ENCODE results near the gene DUSP11. TPM values are rescaled to one million over a fixed set of nuclear protein-coding genes. Genes with fewer than 3 reads are reported as not detected.

DUSP11 gene
- total and polyA plus RNA-seq, 2 of the 13 experiments (the other 11 are each of a cell fraction or from before 2014, with no cell fraction given) = 30.5 to 36.2 TPM

DNA sequence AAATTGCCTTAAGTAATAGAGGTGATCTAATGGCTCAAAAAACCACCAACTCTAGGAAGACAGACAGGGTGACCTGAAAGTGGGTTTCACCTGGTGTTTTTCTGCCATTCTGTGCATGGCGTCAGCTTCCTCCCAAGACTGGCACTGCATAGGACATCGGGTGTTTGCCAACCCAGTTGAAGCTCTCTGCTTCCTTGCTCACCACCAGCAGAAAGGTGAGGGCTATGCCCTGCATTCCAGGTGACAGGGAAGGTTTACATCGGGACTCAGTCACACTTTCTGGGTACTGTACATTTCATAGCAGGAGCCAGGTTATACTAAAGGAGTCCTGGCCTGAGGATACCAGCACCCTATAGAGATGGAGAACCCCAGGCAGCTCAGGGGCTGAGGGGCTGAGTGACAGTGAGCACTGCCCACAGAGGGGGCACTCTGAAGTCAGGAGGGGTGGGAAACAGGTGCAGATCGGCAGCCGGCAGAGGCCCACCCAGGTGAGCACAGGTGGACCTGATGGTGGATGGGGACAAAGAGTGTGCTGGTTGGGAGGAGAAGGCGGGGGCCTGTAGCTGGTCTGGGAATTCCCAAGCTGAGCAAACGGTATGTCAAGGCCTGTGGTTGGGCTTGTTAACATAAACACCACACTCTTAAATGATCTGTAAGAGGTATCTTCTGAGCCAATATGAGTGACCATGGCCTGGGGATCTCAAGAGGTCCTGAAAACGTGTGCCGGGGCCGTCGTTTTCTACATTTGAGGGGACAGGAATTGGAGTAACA lies 60.9 kb downstream of the DUSP11 start:
- H3K4me2 ChIP-seq (ENCODE audit: low read depth, low read length) = no peak overlapping the region
- ChIA-PET POLR2A (no interaction called here), CTCF (ENCODE audit: low intra/inter-chr PET ratio, low total read pairs) (no interaction called here)
- H2AFZ ChIP-seq (ENCODE audit: low read length) = no peak overlapping the region
- H3K4me3 ChIP-seq (replicated peaks in 1 of 3; ENCODE audit: insufficient read depth in 1 of 3, low read depth in 2 of 3, low read length in 3 of 3) = no peak overlapping the region
- H3K27me3 ChIP-seq (ENCODE audit: control insufficient read depth in 1 of 2, insufficient read depth in 2 of 2, low read length in 2 of 2) = no peaks in the 10 kb centered on the region; a peak in 1 of 5 replicates
- TF ChIP-seq ZNF235 (CRISPR knock-in tag; IDR thresholded peaks at IDR 0.05; ENCODE audit: borderline replicate concordance) = 0 out of 2 replicates have a peak, but pooled peaks have one; percentile 50
- TF ChIP-seq SPEN (CRISPR knock-in tag; IDR thresholded peaks at IDR 0.05; ENCODE audit: low read depth) = no peak
- TF ChIP-seq KDM5B (CRISPR knock-in tag; IDR thresholded peaks at IDR 0.05; ENCODE audit: borderline replicate concordance) = 0 out of 2 replicates have a peak, but pooled peaks have one; percentile 34
- in situ Hi-C loops (cut with HindIII; ENCODE audit: extremely low pct_ligation_motif_present, low pct_unique_long_range_greater_than_20kb) = no loop called here
- DNase-seq (ENCODE audit: low spot score) = no peak
- intact Hi-C loops (cut with micrococcal nuclease; ENCODE audit: unreplicated experiment) = no loop called here
- H3K9ac ChIP-seq (ENCODE audit: insufficient read depth, low read depth, low read length) = no peak overlapping the region
- no TSS peak for BruUV-seq (replicated peaks)
- no peaks in the 10 kb centered on the region for H4K20me1 ChIP-seq (ENCODE audit: insufficient read depth, low read length)
- no peaks in the 10 kb centered on the region for H3K36me3 ChIP-seq (replicated peaks in 1 of 2; ENCODE audit: control insufficient read depth in 1 of 2, insufficient read depth in 2 of 2, low read length in 2 of 2)
- peaks cover 19% of the 10 kb centered on the region for H3K4me1 ChIP-seq (ENCODE audit: insufficient read depth, low read length)
- no peaks in the 10 kb centered on the region for H3K9me3 ChIP-seq (ENCODE audit: low read length)
- no peak overlapping the region for H3K27ac ChIP-seq (ENCODE audit: extremely low read length, insufficient read depth, low read length)
- no peak for FAIRE-seq
- no peaks in the 10 kb centered on the region for H3K79me2 ChIP-seq (ENCODE audit: insufficient read depth, low read length)
- WGBS (ENCODE audit: low lambda C conversion rate) = 30% methylated on average over 11 of the region's 11 CpGs
- ATAC-seq = peak; percentile 13

DNA sequence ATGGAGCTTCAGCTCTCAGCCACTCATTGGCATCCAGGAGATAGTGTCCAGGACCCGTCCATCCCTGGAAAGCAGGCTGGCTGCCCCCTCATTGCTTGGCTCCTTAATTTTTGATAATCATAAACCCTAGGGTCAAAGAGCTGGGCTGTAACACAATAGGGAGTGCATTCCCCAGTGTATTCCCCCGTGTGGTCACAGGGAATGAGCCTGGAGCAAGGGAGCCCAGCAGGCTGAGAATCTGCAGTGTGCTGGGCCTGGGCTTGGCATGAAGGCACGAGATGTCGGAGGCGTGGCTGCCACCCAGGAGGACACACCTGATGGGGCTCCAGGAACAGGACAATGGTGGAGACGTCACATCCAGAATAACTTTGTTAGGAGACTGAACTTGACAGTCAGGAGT lies 61.5 kb downstream of the DUSP11 start:
- in situ Hi-C loops (cut with HindIII; ENCODE audit: extremely low pct_ligation_motif_present, low pct_unique_long_range_greater_than_20kb) = no loop called here
- CTCF ChIA-PET (ENCODE audit: low intra/inter-chr PET ratio, low total read pairs) = no interaction called here

More for the DNA sequence above, 61.5 kb downstream of the DUSP11 start:
- H3K27me3 ChIP-seq (ENCODE audit: control insufficient read depth in 1 of 2, insufficient read depth in 2 of 2, low read length in 2 of 2) = no peaks in the 10 kb centered on the region; a peak in 1 of 5 replicates
- BruUV-seq (replicated peaks) = no TSS peak
- no peak overlapping the region for H3K9ac ChIP-seq (ENCODE audit: insufficient read depth, low read depth, low read length)
- H3K4me2 ChIP-seq (ENCODE audit: low read depth, low read length) = no peak overlapping the region
- intact Hi-C loops (cut with micrococcal nuclease; ENCODE audit: unreplicated experiment) = no loop called here
- no peaks in the 10 kb centered on the region for H3K79me2 ChIP-seq (ENCODE audit: insufficient read depth, low read length)
- no peak overlapping the region for H2AFZ ChIP-seq (ENCODE audit: low read length)
- H3K4me3 ChIP-seq (replicated peaks in 1 of 3; ENCODE audit: insufficient read depth in 1 of 3, low read depth in 2 of 3, low read length in 3 of 3) = no peak overlapping the region
- ATAC-seq = peak; percentile 33
- TF ChIP-seq WIZ (CRISPR knock-in tag; IDR thresholded peaks at IDR 0.05) (no peak), ZNF207 (IDR thresholded peaks at IDR 0.05; ENCODE audit: borderline replicate concordance) (no peak), ZNF251 (CRISPR knock-in tag; IDR thresholded peaks at IDR 0.05) (no peak), HNRNPK (IDR thresholded peaks at IDR 0.05; ENCODE audit: low read depth, low read length, poor library complexity, severe bottlenecking) (no peak)
- no peak overlapping the region for H3K27ac ChIP-seq (ENCODE audit: extremely low read length, insufficient read depth, low read length)
- no peaks in the 10 kb centered on the region for H3K9me3 ChIP-seq (ENCODE audit: low read length)
- peaks cover 19% of the 10 kb centered on the region for H3K4me1 ChIP-seq (ENCODE audit: insufficient read depth, low read length)
- POLR2A ChIA-PET = no interaction called here
- WGBS (ENCODE audit: low lambda C conversion rate) = 30% methylated on average over 6 of the region's 6 CpGs
- no peaks in the 10 kb centered on the region for H4K20me1 ChIP-seq (ENCODE audit: insufficient read depth, low read length)
- no peak for DNase-seq (ENCODE audit: low spot score)
- H3K36me3 ChIP-seq (replicated peaks in 1 of 2; ENCODE audit: control insufficient read depth in 1 of 2, insufficient read depth in 2 of 2, low read length in 2 of 2) = no peaks in the 10 kb centered on the region
- no peak for FAIRE-seq
